Measurements from ENCODE around the gene SPDYE3. TPM values are rescaled to one million over a fixed set of nuclear protein-coding genes. Genes with fewer than 3 reads are reported as not detected.
"Not testable (repeated sequence)": the region's sequence is repeated elsewhere in the genome, so short reads cannot be mapped to it uniquely, and the experiment has no call there.

Gene SPDYE3
- total and polyA plus RNA-seq, 2 of the 4 experiments (the other 2 are of a cell fraction), result not detected

DNA sequence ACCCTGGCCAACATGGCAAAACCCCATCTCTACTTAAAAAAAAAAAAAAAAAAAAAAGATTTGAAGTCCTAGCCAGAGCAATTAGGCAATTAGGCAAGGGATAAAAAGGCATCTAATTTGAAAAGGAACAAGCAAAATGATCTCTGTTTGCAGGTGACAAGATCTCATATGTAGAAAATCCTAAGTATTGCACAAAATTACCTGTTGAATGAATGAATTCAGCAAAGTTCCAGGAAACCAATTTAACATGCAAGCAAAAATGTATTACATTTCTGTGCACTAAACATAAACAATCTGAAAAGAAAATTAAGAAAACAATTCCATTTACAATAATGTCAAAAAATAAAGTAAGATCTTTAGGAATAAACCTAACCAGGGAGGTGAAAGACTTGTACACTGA is 55.6 kb downstream of the SPDYE3 start:
- intact Hi-C loops (cut with micrococcal nuclease) (no loop called here), dilution Hi-C loops (cut with HindIII; ENCODE audit: low sequenced_read_pairs, unreplicated experiment) (no loop called here), in situ Hi-C loops (cut with MboI; ENCODE audit: low sequenced_read_pairs) (no loop called here)
- H3K56ac ChIP-seq (ENCODE audit: extremely low read depth, insufficient read depth, low read length), result no peak overlapping the region
- no peak overlapping the region for H2BK20ac ChIP-seq (ENCODE audit: low read depth, low read length)
- no peak overlapping the region for H3K23ac ChIP-seq (ENCODE audit: low read depth, low read length)
- no peak overlapping the region for H3K27ac ChIP-seq (ENCODE audit: insufficient read depth, low read length)
- DNase-seq, result no peak
- no peaks in the 10 kb centered on the region for H3K4me1 ChIP-seq (ENCODE audit: control insufficient read depth, insufficient read depth, low read length)
- H3K4me3 ChIP-seq (ENCODE audit: insufficient read depth, low read depth, low read length), result no peak overlapping the region
- CTCF ChIA-PET, result no interaction called here
- H2AFZ ChIP-seq (replicated peaks; ENCODE audit: low read length, poor library complexity), result no peak overlapping the region
- no peak overlapping the region for H3K4me2 ChIP-seq (ENCODE audit: low read depth, low read length)
- H3K79me1 ChIP-seq (ENCODE audit: low read depth in 1 of 2, low read length in 2 of 2), result no peaks in the 10 kb centered on the region; a peak in 1 of 4 replicates
- no TSS peak for BruUV-seq (replicated peaks)
- no peak for ATAC-seq (ENCODE audit: low read depth)
- H3K14ac ChIP-seq (replicated peaks; ENCODE audit: low read depth, low read length), result no peak overlapping the region
- no peaks in the 10 kb centered on the region for H3K9me1 ChIP-seq (ENCODE audit: insufficient read depth, low read length)
- no peak overlapping the region for H2BK5ac ChIP-seq (ENCODE audit: low read depth, low read length, poor library complexity, severe bottlenecking)
- no peak overlapping the region for H2BK15ac ChIP-seq (ENCODE audit: low read depth, low read length)
- no peaks in the 10 kb centered on the region for H3K9me3 ChIP-seq (ENCODE audit: control insufficient read depth, insufficient read depth, low read length)
- H4K8ac ChIP-seq (ENCODE audit: low read depth in 2 of 2, low read length in 2 of 2), result no peak overlapping the region
- POLR2A ChIA-PET (ENCODE audit: unreplicated experiment), result no interaction called here
- peaks cover 37% of the 10 kb centered on the region for H3K36me3 ChIP-seq (ENCODE audit: control insufficient read depth, insufficient read depth, low read length)
- H2BK120ac ChIP-seq (ENCODE audit: low read depth, low read length), result no peak overlapping the region
- no peak overlapping the region for H3K9ac ChIP-seq (ENCODE audit: low read depth, low read length)
- H4K20me1 ChIP-seq (ENCODE audit: insufficient read depth, low read length), result no peaks in the 10 kb centered on the region
- H2AK9ac ChIP-seq (replicated peaks; ENCODE audit: low read depth, low read length, poor library complexity), result no peak overlapping the region
- H4K5ac ChIP-seq (ENCODE audit: low read depth, low read length), result no peak overlapping the region
- H2AK5ac ChIP-seq (ENCODE audit: low read depth, low read length), result no peak overlapping the region
- TF ChIP-seq CTCF (conservative IDR thresholded peaks at IDR 0.05; ENCODE audit: low read depth, low read length), result no peak
- no peak for TF ChIP-seq BHLHE40 (IDR thresholded peaks at IDR 0.05; ENCODE audit: low read depth, low read length)
- no peak for TF ChIP-seq RCOR1 (IDR thresholded peaks at IDR 0.05; ENCODE audit: insufficient replicate concordance, low read length)
- TF ChIP-seq CHD1 (IDR thresholded peaks at IDR 0.05; ENCODE audit: low read depth, low read length), result no peak
- no peak overlapping the region for H4K91ac ChIP-seq (ENCODE audit: insufficient read depth, low read depth, low read length)
- H3K4ac ChIP-seq (ENCODE audit: low read depth, low read length), result no peak overlapping the region
- H3K18ac ChIP-seq (ENCODE audit: low read depth, low read length), result no peak overlapping the region
- no peaks in the 10 kb centered on the region for H3K27me3 ChIP-seq (ENCODE audit: control insufficient read depth, insufficient read depth, low read length)

DNA sequence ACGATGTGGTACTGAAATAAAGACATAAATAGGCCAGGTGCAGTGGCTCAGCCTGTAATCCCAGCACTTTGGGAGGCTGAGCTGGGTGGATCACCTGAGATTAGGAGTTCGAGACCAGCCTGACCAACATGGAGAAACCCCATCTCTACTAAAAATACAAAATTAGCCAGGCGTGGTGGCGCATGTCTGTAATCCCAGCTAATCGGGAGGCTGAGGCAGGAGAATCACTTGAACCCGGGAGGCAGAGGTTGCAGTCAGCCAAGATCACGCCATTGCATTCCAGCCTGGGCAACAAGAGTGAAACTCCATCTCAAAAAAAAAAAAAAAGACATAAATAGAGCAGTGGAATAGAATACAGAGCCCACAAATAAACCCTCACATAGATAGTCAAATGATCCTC is 56.3 kb downstream of the SPDYE3 start:
- H3K27me3 ChIP-seq (ENCODE audit: control insufficient read depth, insufficient read depth, low read length); intact Hi-C loops (cut with micrococcal nuclease); H4K5ac ChIP-seq (ENCODE audit: low read depth, low read length); H3K23ac ChIP-seq (ENCODE audit: low read depth, low read length); dilution Hi-C loops (cut with HindIII; ENCODE audit: low sequenced_read_pairs, unreplicated experiment); H3K27ac ChIP-seq (ENCODE audit: insufficient read depth, low read length); H2AK9ac ChIP-seq (replicated peaks; ENCODE audit: low read depth, low read length, poor library complexity); H2BK5ac ChIP-seq (ENCODE audit: low read depth, low read length, poor library complexity, severe bottlenecking); H2BK120ac ChIP-seq (ENCODE audit: low read depth, low read length); BruUV-seq (replicated peaks); DNase-seq; ATAC-seq (ENCODE audit: low read depth); H3K18ac ChIP-seq (ENCODE audit: low read depth, low read length); CTCF ChIA-PET; H3K56ac ChIP-seq (ENCODE audit: extremely low read depth, insufficient read depth, low read length); H3K4me3 ChIP-seq (ENCODE audit: insufficient read depth, low read depth, low read length); POLR2A ChIA-PET (ENCODE audit: unreplicated experiment); H3K9me1 ChIP-seq (ENCODE audit: insufficient read depth, low read length); H3K9me3 ChIP-seq (ENCODE audit: control insufficient read depth, insufficient read depth, low read length); H3K14ac ChIP-seq (replicated peaks; ENCODE audit: low read depth, low read length); H4K8ac ChIP-seq (ENCODE audit: low read depth in 2 of 2, low read length in 2 of 2); H3K9ac ChIP-seq (ENCODE audit: low read depth, low read length); H3K4ac ChIP-seq (ENCODE audit: low read depth, low read length); H3K4me2 ChIP-seq (ENCODE audit: low read depth, low read length); H2AFZ ChIP-seq (replicated peaks; ENCODE audit: low read length, poor library complexity); H2AK5ac ChIP-seq (ENCODE audit: low read depth, low read length); H2BK15ac ChIP-seq (ENCODE audit: low read depth, low read length); H2BK20ac ChIP-seq (ENCODE audit: low read depth, low read length); H4K20me1 ChIP-seq (ENCODE audit: insufficient read depth, low read length); in situ Hi-C loops (cut with MboI; ENCODE audit: low sequenced_read_pairs); H3K4me1 ChIP-seq (ENCODE audit: control insufficient read depth, insufficient read depth, low read length); H3K79me1 ChIP-seq (ENCODE audit: low read depth in 1 of 2, low read length in 2 of 2); H4K91ac ChIP-seq (ENCODE audit: insufficient read depth, low read depth, low read length): not testable (repeated sequence)
- peaks cover 34% of the 10 kb centered on the region for H3K36me3 ChIP-seq (ENCODE audit: control insufficient read depth, insufficient read depth, low read length)
- no CpG with 5 or more reads among the region's 7 CpGs for WGBS, 2 experiments (ENCODE audit: extremely low coverage in 2 of 2, insufficient read length in 1 of 2)
